Trophoblast cell (in vitro differentiated cells and primary cell): ENCODE measurements around the gene NR4A2. TPM values are rescaled to one million over a fixed set of nuclear protein-coding genes. Genes with fewer than 3 reads are reported as not detected.

ENCODE experiments used
- DNase-seq, 2 donors: peaks; one replicate each; pipeline ENCODE4 v3.0.0-alpha.2; 2016
- H2AFZ ChIP-seq: 2 replicates; pipeline ENCODE4 v1.6.1; 2013; ENCODE audit warnings: low read length, moderate library complexity, mild to moderate bottlenecking; ENCODE audit not compliant: insufficient read depth, poor library complexity
- H2AK5ac ChIP-seq: 2 replicates; pipeline ENCODE4 v1.6.1; 2013; ENCODE audit warnings: mild to moderate bottlenecking, low read length
- H2BK120ac ChIP-seq: 2 replicates; pipeline ENCODE4 v1.6.1; 2013; ENCODE audit warnings: low read length, mild to moderate bottlenecking, moderate library complexity; ENCODE audit not compliant: insufficient read depth, poor library complexity
- H2BK12ac ChIP-seq: 2 replicates; pipeline ENCODE4 v1.6.1; 2013; ENCODE audit warnings: mild to moderate bottlenecking, low read length, moderate library complexity
- H2BK5ac ChIP-seq: 2 replicates; pipeline ENCODE4 v1.6.1; 2013; ENCODE audit warnings: low read length, low read depth, moderate library complexity, mild to moderate bottlenecking; ENCODE audit not compliant: poor library complexity
- H3K14ac ChIP-seq: 2 replicates; pipeline ENCODE4 v1.6.1; 2013; ENCODE audit warnings: mild to moderate bottlenecking, low read length
- H3K18ac ChIP-seq: 2 replicates; pipeline ENCODE4 v1.6.1; 2013; ENCODE audit warnings: mild to moderate bottlenecking, low read length
- H3K23ac ChIP-seq: 2 replicates; pipeline ENCODE4 v1.6.1; 2013; ENCODE audit warnings: low read length
- H3K27ac ChIP-seq: 2 replicates; pipeline ENCODE4 v1.5.1; 2013; ENCODE audit warnings: low read depth, mild to moderate bottlenecking, inconsistent platforms, low read length, moderate library complexity
- H3K27me3 ChIP-seq: 2 replicates; pipeline ENCODE4 v1.6.1; 2013; ENCODE audit warnings: inconsistent platforms, mild to moderate bottlenecking, low read length, moderate library complexity; ENCODE audit not compliant: insufficient read depth
- H3K36me3 ChIP-seq, 2 experiments: 1 replicate in 1 of 2; 2 replicates in 1 of 2; pipeline ENCODE4 v1.6.1; 2013; ENCODE audit warnings: low read length in 2 of 2, mild to moderate bottlenecking in 2 of 2, moderate library complexity in 1 of 2; ENCODE audit not compliant: insufficient read depth in 2 of 2, control insufficient read depth in 1 of 2
- H3K4ac ChIP-seq: 2 replicates; pipeline ENCODE4 v1.6.1; 2013; ENCODE audit warnings: low read depth, mild to moderate bottlenecking, low read length, moderate library complexity
- H3K4me1 ChIP-seq, 2 experiments: 1 replicate in 1 of 2; 2 replicates in 1 of 2; pipeline ENCODE4 v1.6.1; 2013; ENCODE audit warnings: low read length in 2 of 2, mild to moderate bottlenecking in 2 of 2, moderate library complexity in 1 of 2; ENCODE audit not compliant: insufficient read depth in 2 of 2, control insufficient read depth in 1 of 2
- H3K4me2 ChIP-seq: 2 replicates; pipeline ENCODE4 v1.6.1; 2013; ENCODE audit warnings: inconsistent platforms, mild to moderate bottlenecking, low read length, moderate library complexity
- H3K4me3 ChIP-seq: 2 replicates; pipeline ENCODE4 v1.5.1; 2013; ENCODE audit warnings: mild to moderate bottlenecking, low read depth, low read length, inconsistent platforms
- H3K79me1 ChIP-seq: one replicate; pipeline ENCODE4 v1.6.1; 2013; ENCODE audit warnings: low read length
- H3K79me2 ChIP-seq: 2 replicates; pipeline ENCODE4 v1.6.1; 2013; ENCODE audit warnings: low read length, mild to moderate bottlenecking; ENCODE audit not compliant: control insufficient read depth, insufficient read depth, poor library complexity
- H3K9ac ChIP-seq: 2 replicates; pipeline ENCODE4 v1.6.1; 2013; ENCODE audit warnings: mild to moderate bottlenecking, low read length
- H3K9me3 ChIP-seq: 2 replicates; pipeline ENCODE4 v1.6.1; 2013; ENCODE audit warnings: low read depth, mild to moderate bottlenecking, control low read depth, inconsistent platforms, low read length; ENCODE audit not compliant: insufficient read depth
- H4K12ac ChIP-seq: 2 replicates; pipeline ENCODE4 v1.6.1; 2013; ENCODE audit warnings: low read depth, mild to moderate bottlenecking, low read length, moderate library complexity
- H4K8ac ChIP-seq: 2 replicates; pipeline ENCODE4 v1.6.1; 2013; ENCODE audit warnings: low read depth, mild to moderate bottlenecking, low read length, moderate library complexity
- H4K91ac ChIP-seq: one replicate; pipeline ENCODE4 v1.6.1; 2013; ENCODE audit warnings: low read depth, mild to moderate bottlenecking, low read length, moderate library complexity
- WGBS: extraction: QIAGEN DNeasy Blood & Tissue Kit; methylation state at CpG from one replicate; pipeline ENCODE4 v1.1.7; 2013; ENCODE audit warnings: missing lambda C conversion rate; ENCODE audit not compliant: insufficient read length, insufficient coverage; ENCODE audit errors: extremely low coverage; 5-methylcytosine and 5-hydroxymethylcytosine counted together
- polyA plus RNA-seq: library from polyadenylated mRNA; stranded (reverse); fragments of 200-250 nt; gene quantifications from 2 replicates; pipeline ENCODE4 v1.2.3, GENCODE V29; 2013

NR4A2 gene
- 1.3 and 1.7 TPM in 2 replicates for polyA plus RNA-seq

DNA sequence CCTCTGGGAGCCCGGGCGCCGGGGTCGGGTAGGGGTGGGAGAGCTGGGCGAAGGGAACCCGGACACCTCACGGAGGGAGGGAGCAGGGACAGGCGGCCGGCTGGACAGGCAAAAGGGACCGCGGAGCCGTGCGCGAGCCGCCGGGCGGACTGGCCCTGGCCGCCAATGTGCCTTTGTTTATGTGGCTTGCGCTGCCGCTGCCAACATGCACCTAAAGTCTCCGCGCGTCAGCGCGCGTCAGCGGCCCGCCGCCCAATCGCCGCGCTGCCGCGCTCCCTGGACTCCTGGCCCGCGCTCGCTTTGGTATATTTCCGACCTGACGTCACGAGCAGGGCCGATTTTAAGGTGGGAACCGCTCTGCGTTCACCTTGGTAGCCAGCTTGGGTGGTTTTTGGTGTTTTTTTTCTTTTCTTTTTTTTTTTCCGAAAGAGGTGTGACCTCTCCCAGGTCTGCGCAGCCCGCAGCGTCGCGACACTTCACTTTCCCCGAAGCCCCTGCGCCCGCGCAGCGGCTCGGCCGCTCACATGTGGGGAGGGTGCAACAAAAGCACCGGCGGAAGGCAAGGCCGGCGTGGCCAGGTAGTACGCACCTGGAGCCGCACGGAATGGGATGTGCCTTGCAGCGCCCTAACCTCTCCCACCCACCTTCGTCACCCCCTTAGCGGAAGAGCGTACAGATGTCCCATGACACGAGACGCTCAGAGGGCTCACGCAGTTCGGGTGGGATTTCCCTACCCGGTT is at the start of gene NR4A2:
NR4A2 (minus strand) TSS at position 188 of the 740 bp plus-strand sequence. CDS start 2,535 bp downstream, outside the sequence.
- no peak within 1 kb of the TSS for H2BK120ac ChIP-seq

DNA sequence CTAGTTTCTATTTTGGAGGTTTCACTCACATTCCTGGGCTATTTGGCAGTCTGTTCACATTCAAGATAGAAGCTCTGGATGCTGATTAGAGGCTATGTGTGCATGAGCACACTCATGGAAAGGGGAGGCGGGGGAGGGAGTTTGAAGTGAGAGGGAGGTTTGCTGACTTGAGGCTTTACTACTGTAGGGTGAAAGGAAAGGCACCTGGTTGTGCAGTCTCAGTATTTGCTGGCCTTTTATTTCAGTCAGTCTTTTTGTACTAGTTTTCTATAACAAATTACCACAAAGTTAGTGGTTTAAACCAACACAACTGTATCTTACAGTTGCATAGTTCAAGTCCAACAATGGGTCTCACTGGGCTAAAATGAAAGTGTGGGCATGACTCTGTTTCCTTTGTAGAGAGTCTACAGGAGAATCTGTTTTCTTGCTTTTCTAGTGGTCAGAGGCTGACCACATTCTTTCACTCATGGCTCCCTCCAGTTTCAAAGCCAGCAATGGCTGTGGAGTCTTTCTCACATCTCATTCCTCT is 47.7 kb upstream of the NR4A2 start:
- no peak for DNase-seq
- Histone ChIP-seq H3K9me3 (peaks cover 5% of the 10 kb centered on the region), H2AFZ (no peak overlapping the region), H3K4me3 (no peak overlapping the region), H3K4me1 (peaks cover 4% of the 10 kb centered on the region in 2 experiments), H2BK5ac (no peak overlapping the region), H3K79me1 (no peaks in the 10 kb centered on the region), H4K8ac (no peak overlapping the region), H3K4me2 (no peak overlapping the region), H2BK120ac (no peak overlapping the region), H3K18ac (no peak overlapping the region), H3K36me3 (no peaks in the 10 kb centered on the region), H3K23ac (no peak overlapping the region), H3K79me2 (no peaks in the 10 kb centered on the region), H3K9ac (no peak overlapping the region), H2BK12ac (no peak overlapping the region), H4K91ac (no peak overlapping the region), H3K27ac (no peak overlapping the region), H3K4ac (no peak overlapping the region), H3K27me3 (no peaks in the 10 kb centered on the region), H3K14ac (no peak overlapping the region), H2AK5ac (no peak overlapping the region), H4K12ac (no peak overlapping the region)
- no CpG with 5 or more reads among the region's 1 CpG for whole genome bisulfite sequencing

More for the DNA sequence above, at the start of gene NR4A2:
- H3K9ac ChIP-seq, result peak within 1 kb of the TSS; percentile 32
- H2BK12ac ChIP-seq, result no peak within 1 kb of the TSS
- H3K27me3 ChIP-seq, result peaks cover 35% of the 10 kb centered on the region
- no peak within 1 kb of the TSS for H4K12ac ChIP-seq
- H3K79me1 ChIP-seq, result peaks cover 10% of the 10 kb centered on the region
- DNase-seq, result peak; percentile 95 to 96
- H3K4me3 ChIP-seq, result peak within 1 kb of the TSS; percentile 76
- H4K8ac ChIP-seq, result peak within 1 kb of the TSS; percentile 65
- no peak within 1 kb of the TSS for H3K18ac ChIP-seq
- no peak within 1 kb of the TSS for H3K23ac ChIP-seq
- peaks cover 0 to 9% of the 10 kb centered on the region in 2 experiments for H3K4me1 ChIP-seq
- no peak within 1 kb of the TSS for H3K4ac ChIP-seq
- H2BK5ac ChIP-seq, result no peak within 1 kb of the TSS
- no peak within 1 kb of the TSS for H4K91ac ChIP-seq
- no CpG with 5 or more reads among the region's 72 CpGs for WGBS
- H3K36me3 ChIP-seq, result no peaks in the 10 kb centered on the region
- H2AFZ ChIP-seq, result peak within 1 kb of the TSS; percentile 69
- H3K79me2 ChIP-seq, result no peaks in the 10 kb centered on the region
- peak within 1 kb of the TSS; percentile 97 for H3K4me2 ChIP-seq
- no peak within 1 kb of the TSS for H3K27ac ChIP-seq
- peaks cover 12% of the 10 kb centered on the region for H3K9me3 ChIP-seq
- H3K14ac ChIP-seq, result no peak within 1 kb of the TSS
- H2AK5ac ChIP-seq, result no peak within 1 kb of the TSS

DNA sequence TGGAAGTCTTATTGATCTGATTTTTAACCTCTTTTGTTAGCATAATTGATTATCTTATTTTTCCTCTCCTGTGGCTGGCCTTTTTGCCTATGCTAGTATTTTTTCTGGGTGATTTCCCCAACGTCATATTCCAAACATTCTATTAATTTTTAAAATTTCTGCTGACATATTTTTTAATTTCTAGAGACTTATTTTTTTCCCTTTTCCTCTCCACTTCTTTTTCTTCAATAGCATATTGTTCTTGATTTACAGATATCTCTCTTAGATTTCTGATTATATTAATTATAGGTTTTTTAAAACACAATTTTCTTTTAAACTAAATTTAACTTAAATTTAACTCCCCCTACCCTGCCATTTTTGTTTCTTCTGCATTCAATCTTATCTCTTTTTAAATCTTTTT is 47.2 kb upstream of the NR4A2 start:
- no peak overlapping the region for H2BK120ac ChIP-seq
- no peaks in the 10 kb centered on the region for H3K36me3 ChIP-seq
- H3K4me3 ChIP-seq, result no peak overlapping the region
- peaks cover 4% of the 10 kb centered on the region in 2 experiments for H3K4me1 ChIP-seq
- no peak overlapping the region for H4K91ac ChIP-seq
- H3K18ac ChIP-seq, result no peak overlapping the region
- H3K79me2 ChIP-seq, result no peaks in the 10 kb centered on the region
- H2AFZ ChIP-seq, result no peak overlapping the region
- H2AK5ac ChIP-seq, result no peak overlapping the region
- no peak overlapping the region for H4K8ac ChIP-seq
- no peaks in the 10 kb centered on the region for H3K27me3 ChIP-seq
- H3K4ac ChIP-seq, result no peak overlapping the region
- DNase-seq, result no peak
- H2BK5ac ChIP-seq, result no peak overlapping the region
- no peak overlapping the region for H3K9ac ChIP-seq
- no peak overlapping the region for H3K14ac ChIP-seq
- no peak overlapping the region for H3K4me2 ChIP-seq
- no peak overlapping the region for H2BK12ac ChIP-seq
- H3K27ac ChIP-seq, result no peak overlapping the region
- peaks cover 5% of the 10 kb centered on the region for H3K9me3 ChIP-seq
- H3K23ac ChIP-seq, result no peak overlapping the region
- no peaks in the 10 kb centered on the region for H3K79me1 ChIP-seq
- WGBS, result no CpG with 5 or more reads among the region's 1 CpG
- no peak overlapping the region for H4K12ac ChIP-seq

DNA sequence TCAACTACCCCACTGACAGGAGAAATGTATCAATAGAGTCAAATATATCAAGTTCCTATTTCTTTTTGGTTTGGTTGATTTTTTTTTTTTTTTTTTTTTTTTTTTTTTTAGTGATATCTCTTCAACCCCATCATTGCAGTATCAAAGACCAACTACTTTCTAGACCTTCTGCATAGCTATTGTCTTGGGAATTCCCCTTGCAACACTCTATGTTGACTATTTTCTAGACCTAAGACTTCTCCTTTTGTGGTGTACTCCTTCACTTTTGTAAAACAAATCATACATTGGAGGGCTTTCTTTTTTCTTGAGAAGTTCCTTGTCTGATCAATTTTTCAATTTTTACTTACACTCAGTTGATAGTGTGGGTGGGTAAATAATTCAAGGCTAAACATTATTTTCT is 46.5 kb upstream of the NR4A2 start:
- Histone ChIP-seq H3K27me3 (no peaks in the 10 kb centered on the region), H3K4me2 (no peak overlapping the region), H3K27ac (no peak overlapping the region), H3K4me1 (peaks cover 4% of the 10 kb centered on the region in 2 experiments), H3K79me2 (no peaks in the 10 kb centered on the region), H3K23ac (no peak overlapping the region), H3K79me1 (no peaks in the 10 kb centered on the region), H4K12ac (no peak overlapping the region), H3K18ac (no peak overlapping the region), H4K91ac (no peak overlapping the region), H3K4ac (no peak overlapping the region), H3K4me3 (no peak overlapping the region), H2BK5ac (no peak overlapping the region), H2BK12ac (no peak overlapping the region), H3K9me3 (peaks cover 5% of the 10 kb centered on the region), H2BK120ac (no peak overlapping the region), H3K36me3 (no peaks in the 10 kb centered on the region), H2AFZ (no peak overlapping the region), H3K9ac (no peak overlapping the region), H4K8ac (no peak overlapping the region), H2AK5ac (no peak overlapping the region), H3K14ac (no peak overlapping the region)
- no peak for DNase-seq
